Caco-2 (cell line): ENCODE results near the gene GATAD2B. TPM values are rescaled to one million over a fixed set of nuclear protein-coding genes. Genes with fewer than 3 reads are reported as not detected.
"Not testable (repeated sequence)": the region's sequence is repeated elsewhere in the genome, so short reads cannot be mapped to it uniquely, and the experiment has no call there.

ENCODE experiments used
- BruUV-seq: library from RNA; stranded (reverse); fragments of 400-500 nt; replicated peaks from 2 replicates; lab custom pipeline; 2021; lab: Mats Ljungman, UMichigan
- CTCF ChIA-PET: fragments of 300-600 bp; sonication (Branson Sonifier 250); formaldehyde crosslinking; loops from one replicate; lab custom pipeline; 2022; ENCODE audit warnings: antibody characterized with exemption; lab: Charles Lee
- POLR2A ChIA-PET: fragments of 300-600 bp; sonication (Branson Sonifier 250); formaldehyde crosslinking; loops from one replicate; lab custom pipeline; 2022; ENCODE audit warnings: antibody characterized with exemption; lab: Charles Lee
- DNase-seq, 2 experiments: peaks; one replicate each; pipeline versions ENCODE4 v3.0.0 to v3.0.0-alpha.2; 2020 to 2022
- H3K27me3 ChIP-seq: replicated peaks from 2 replicates; pipeline ENCODE4 v1.6.0; 2011; ENCODE audit warnings: low read length; ENCODE audit not compliant: control insufficient read depth, insufficient read depth
- H3K36me3 ChIP-seq: 2 replicates; pipeline ENCODE4 v1.5.1; 2011; ENCODE audit warnings: low read length; ENCODE audit not compliant: control insufficient read depth, insufficient read depth
- H3K4me1 ChIP-seq: fragments of 250-450 bp; sonication (Bioruptor Pico); 2 replicates; pipeline ENCODE4 v1.5.1; 2020; ENCODE audit warnings: mild to moderate bottlenecking
- H3K4me3 ChIP-seq: 2 replicates; pipeline ENCODE4 v1.5.1; 2011; ENCODE audit warnings: low read depth, mild to moderate bottlenecking, control low read depth, low read length
- H3K9me3 ChIP-seq: fragments of 250-450 bp; sonication (Bioruptor Pico); 2 replicates; pipeline ENCODE4 v1.5.1; 2020; ENCODE audit warnings: mild to moderate bottlenecking, moderate library complexity
- H3K27ac Mint-ChIP-seq: one replicate; pipeline ENCODE4 v1.8.0; 2022; ENCODE audit warnings: mixed read lengths; ENCODE audit not compliant: unreplicated experiment
- H3K27me3 Mint-ChIP-seq: one replicate; pipeline ENCODE4 v1.8.0; 2022; ENCODE audit warnings: mixed read lengths; ENCODE audit not compliant: insufficient read depth, unreplicated experiment
- H3K36me3 Mint-ChIP-seq: one replicate; pipeline ENCODE4 v1.8.0; 2022; ENCODE audit warnings: mild to moderate bottlenecking, mixed read lengths; ENCODE audit not compliant: insufficient read depth, unreplicated experiment
- H3K4me1 Mint-ChIP-seq: one replicate; pipeline ENCODE4 v1.8.0; 2022; ENCODE audit warnings: low read depth, mixed read lengths; ENCODE audit not compliant: unreplicated experiment
- H3K4me3 Mint-ChIP-seq: one replicate; pipeline ENCODE4 v1.8.0; 2022; ENCODE audit warnings: mild to moderate bottlenecking, moderate library complexity, mixed read lengths; ENCODE audit not compliant: unreplicated experiment
- H3K9me3 Mint-ChIP-seq: one replicate; pipeline ENCODE4 v1.8.0; 2022; ENCODE audit warnings: mixed read lengths; ENCODE audit not compliant: unreplicated experiment
- CTCF ChIP-seq, 2 experiments: fragments of 200-600 bp in 1 of 2; IDR thresholded peaks; 1 replicate in 1 of 2; 2 replicates in 1 of 2; pipeline versions ENCODE4 v1.5.1 to v1.8.0; 2011 to 2022; ENCODE audit warnings: antibody characterized with exemption in 1 of 2, control low read depth in 1 of 2, inconsistent platforms in 1 of 2, low read depth in 1 of 2, low read length in 1 of 2, mild to moderate bottlenecking in 1 of 2, moderate library complexity in 1 of 2; ENCODE audit not compliant: insufficient read depth in 1 of 2, severe bottlenecking in 1 of 2, unreplicated experiment in 1 of 2
- intact Hi-C: fragments of 100-400 bp; cut with micrococcal nuclease; formaldehyde crosslinking; loops from one replicate; pipeline ENCODE4 v1.10.0; 2022; ENCODE audit not compliant: unreplicated experiment
- total RNA-seq: library from RNA; stranded (reverse); gene quantifications from 2 replicates; pipeline ENCODE4 v1.2.3, GENCODE V29; 2022

Gene GATAD2B
- total RNA-seq, 1 experiment from 2014 or later = 38.0 TPM

GRCh38 chr1:153906396-153906795 is 16.4 kb downstream of the GATAD2B start:
- Histone ChIP-seq H3K4me1 (no peaks in the 10 kb centered on the region), H3K9me3 (no peaks in the 10 kb centered on the region), H3K27me3 (no peaks in the 10 kb centered on the region), H3K4me3 (no peak overlapping the region), H3K36me3 (no peaks in the 10 kb centered on the region)
- no peak overlapping the region for H3K4me3 Mint-ChIP-seq
- H3K27ac Mint-ChIP-seq = no peak overlapping the region
- ChIA-PET CTCF (no interaction called here), POLR2A (interaction anchor here (0.6 kb wide), 1 partner anchor 20 kb away, joined by 17 read pairs; no protein-coding TSS in a partner anchor)
- H3K4me1 Mint-ChIP-seq = peaks cover 6% of the 10 kb centered on the region
- no TSS peak for BruUV-seq
- peaks cover 8% of the 10 kb centered on the region for H3K9me3 Mint-ChIP-seq
- peaks cover 13% of the 10 kb centered on the region for H3K36me3 Mint-ChIP-seq
- no peak for TF ChIP-seq CTCF (IDR thresholded peaks at IDR 0.05; ENCODE audit: insufficient read depth in 1 of 2, low read depth in 1 of 2, low read length in 1 of 2, severe bottlenecking in 1 of 2, unreplicated experiment in 1 of 2)
- no peaks in the 10 kb centered on the region for H3K27me3 Mint-ChIP-seq
- intact Hi-C loops = no loop called here
- DNase-seq = no peak

GRCh38 chr1:153905908-153906307 is 16.9 kb downstream of the GATAD2B start:
- H3K27me3 ChIP-seq, H3K4me1 ChIP-seq, H3K4me3 Mint-ChIP-seq, H3K9me3 Mint-ChIP-seq, H3K27me3 Mint-ChIP-seq, H3K4me3 ChIP-seq, H3K4me1 Mint-ChIP-seq, BruUV-seq, H3K36me3 ChIP-seq, CTCF ChIA-PET, H3K27ac Mint-ChIP-seq, DNase-seq, intact Hi-C loops, H3K9me3 ChIP-seq: not testable (repeated sequence)
- POLR2A ChIA-PET = interaction anchor here (0.6 kb wide), 1 partner anchor 19 kb away, joined by 17 read pairs; no protein-coding TSS in a partner anchor
- peaks cover 13% of the 10 kb centered on the region for H3K36me3 Mint-ChIP-seq

GRCh38 chr1:153903841-153904455 is 18.8 kb downstream of the GATAD2B start:
- no peak overlapping the region for H3K27ac Mint-ChIP-seq
- no peak for DNase-seq
- CTCF ChIA-PET = no interaction called here
- Histone ChIP-seq H3K36me3 (no peaks in the 10 kb centered on the region), H3K4me3 (no peak overlapping the region), H3K27me3 (no peaks in the 10 kb centered on the region), H3K9me3 (no peaks in the 10 kb centered on the region), H3K4me1 (no peaks in the 10 kb centered on the region)
- TF ChIP-seq CTCF (IDR thresholded peaks at IDR 0.05; ENCODE audit: insufficient read depth in 1 of 2, low read depth in 1 of 2, low read length in 1 of 2, severe bottlenecking in 1 of 2, unreplicated experiment in 1 of 2) = no peak
- peaks cover 19% of the 10 kb centered on the region for H3K36me3 Mint-ChIP-seq
- no peaks in the 10 kb centered on the region for H3K4me1 Mint-ChIP-seq
- POLR2A ChIA-PET = no interaction called here
- intact Hi-C loops = no loop called here
- H3K27me3 Mint-ChIP-seq = no peaks in the 10 kb centered on the region
- no peaks in the 10 kb centered on the region for H3K9me3 Mint-ChIP-seq
- no peak overlapping the region for H3K4me3 Mint-ChIP-seq
- BruUV-seq = no TSS peak
